ENCODE measurements around the gene ZNF385B.

ZNF385B gene

GRCh38 chr2:179818546-179818945 is 42.9 kb downstream of the ZNF385B start:
- H3K36me3 ChIP-seq (ENCODE audit: control insufficient read depth in 2 of 2, insufficient read depth in 1 of 2, low read length in 2 of 2) = no peaks in the 10 kb centered on the region
- H3K9me3 ChIP-seq (ENCODE audit: control insufficient read depth, insufficient read depth, low read depth, low read length) = no peaks in the 10 kb centered on the region
- TF ChIP-seq ZSCAN30 (tag by site-specific recombination; IDR thresholded peaks at IDR 0.05) (no peak), TSHZ1 (tag by site-specific recombination; IDR thresholded peaks at IDR 0.05; ENCODE audit: borderline replicate concordance) (no peak), ZNF600 (tag by site-specific recombination; IDR thresholded peaks at IDR 0.05) (no peak), ZNF157 (tag by site-specific recombination; IDR thresholded peaks at IDR 0.05) (no peak), SALL2 (tag by site-specific recombination; IDR thresholded peaks at IDR 0.05; ENCODE audit: borderline replicate concordance) (no peak), ZBTB10 (tag by site-specific recombination; IDR thresholded peaks at IDR 0.05) (no peak), ZNF645 (tag by site-specific recombination; IDR thresholded peaks at IDR 0.05) (no peak), ZNF692 (tag by site-specific recombination; IDR thresholded peaks at IDR 0.05) (no peak), SCRT1 (tag by site-specific recombination; IDR thresholded peaks at IDR 0.05; ENCODE audit: borderline replicate concordance) (no peak), ZNF548 (tag by site-specific recombination; IDR thresholded peaks at IDR 0.05) (no peak), ZNF639 (tag by site-specific recombination; IDR thresholded peaks at IDR 0.05) (no peak), ZFHX2 (tag by site-specific recombination; conservative IDR thresholded peaks at IDR 0.05) (no peak), ZNF580 (tag by site-specific recombination; IDR thresholded peaks at IDR 0.05) (no peak), BCL11A (tag by site-specific recombination; IDR thresholded peaks at IDR 0.05; ENCODE audit: low read depth) (no peak), ZBTB7A (tag by site-specific recombination; IDR thresholded peaks at IDR 0.05; ENCODE audit: low read depth) (no peak), ZNF626 (tag by site-specific recombination; IDR thresholded peaks at IDR 0.05) (no peak), ZNF37A (tag by site-specific recombination; IDR thresholded peaks at IDR 0.05) (no peak), ZNF140 (tag by site-specific recombination; IDR thresholded peaks at IDR 0.05) (no peak)
- ChIA-PET POLR2A (no interaction called here), CTCF (no interaction called here)
- H3K27ac ChIP-seq (ENCODE audit: extremely low read depth, low read depth, low read length) = no peak overlapping the region
- H3K4me3 ChIP-seq (ENCODE audit: low read depth, low read length) = no peak overlapping the region
- peaks cover 13% of the 10 kb centered on the region for H3K4me1 ChIP-seq (ENCODE audit: control insufficient read depth, insufficient read depth, low read length)
